B cell (primary cell): ENCODE measurements around the gene SHBG. TPM values are rescaled to one million over a fixed set of nuclear protein-coding genes. Genes with fewer than 3 reads are reported as not detected.

ENCODE experiments used
- ATAC-seq: fragments of 200-7000 bp; cut with Tn5 transposase; one replicate; pipeline ENCODE4 v1.10.0; 2021; ENCODE audit warnings: low read depth, mild to moderate bottlenecking, moderate number of reproducible peaks, moderate library complexity
- CTCF ChIA-PET: fragments of 350-600 bp; sonication (Branson Sonifier 250); formaldehyde crosslinking; loops from one replicate; lab custom pipeline; 2021; ENCODE audit warnings: antibody characterized with exemption, inconsistent platforms; lab: Charles Lee
- POLR2A ChIA-PET: fragments of 350-600 bp; sonication (Branson Sonifier 250); formaldehyde crosslinking; loops from one replicate; lab custom pipeline; 2021; ENCODE audit warnings: antibody characterized with exemption; lab: Charles Lee
- DNase-seq: peaks from one replicate; pipeline ENCODE4 v3.0.0; 2013
- H2AFZ ChIP-seq: 2 replicates; pipeline ENCODE4 v1.6.1; 2012; ENCODE audit warnings: mild to moderate bottlenecking, low read depth, low read length; ENCODE audit not compliant: insufficient read depth, poor library complexity, severe bottlenecking
- H3K27ac ChIP-seq, 2 donors: 1 replicate in 1 of 2; 2 replicates in 1 of 2; pipeline ENCODE4 v1.5.1; 2012 to 2013; ENCODE audit warnings: low read length in 2 of 2, mild to moderate bottlenecking in 2 of 2, moderate library complexity in 1 of 2
- H3K27me3 ChIP-seq, 4 experiments: fragments of 200-600 bp in 1 of 4; sonication (generic) in 1 of 4; replicated peaks in 1 of 4; 1 replicate in 2 of 4; 2 replicates in 2 of 4; pipeline versions ENCODE4 v1.6.1 to v1.7.0; 2013 to 2016; ENCODE audit warnings: low read length in 3 of 4, mild to moderate bottlenecking in 2 of 4, mixed read lengths in 1 of 4, moderate library complexity in 1 of 4; ENCODE audit not compliant: insufficient read depth in 4 of 4, control insufficient read depth in 3 of 4; ENCODE audit errors: control extremely low read depth in 1 of 4
- H3K36me3 ChIP-seq, 2 experiments: replicated peaks in 1 of 2; 1 replicate in 1 of 2; 2 replicates in 1 of 2; pipeline versions ENCODE4 v1.6.1 to v1.7.1; 2013; ENCODE audit warnings: low read length in 1 of 2; ENCODE audit not compliant: insufficient read depth in 2 of 2, control insufficient read depth in 1 of 2; ENCODE audit errors: control extremely low read depth in 1 of 2, extremely low read depth in 1 of 2
- H3K4me1 ChIP-seq, 2 donors: fragments of 200-600 bp in 1 of 2; sonication (generic) in 1 of 2; 1 replicate in 1 of 2; 2 replicates in 1 of 2; pipeline versions ENCODE4 v1.5.1 to v1.6.1; 2013 to 2017; ENCODE audit warnings: low read length in 2 of 2; ENCODE audit not compliant: control insufficient read depth in 2 of 2, insufficient read depth in 2 of 2
- H3K4me2 ChIP-seq: replicated peaks from 2 replicates; pipeline ENCODE3; 2012; ENCODE audit warnings: mild to moderate bottlenecking, low read depth, low read length; ENCODE audit not compliant: poor library complexity, severe bottlenecking
- H3K4me3 ChIP-seq, 5 experiments: fragments of 200-600 bp in 1 of 5; sonication (generic) in 1 of 5; 1 replicate in 3 of 5; 2 replicates in 2 of 5; pipeline versions ENCODE4 v1.5.1 to v1.7.0; 2011 to 2016; ENCODE audit warnings: low read length in 4 of 5, mild to moderate bottlenecking in 4 of 5, low read depth in 2 of 5, control low read depth in 1 of 5, moderate library complexity in 1 of 5; ENCODE audit not compliant: insufficient read depth in 1 of 5; ENCODE audit errors: control extremely low read depth in 1 of 5, extremely low read depth in 1 of 5
- H3K79me2 ChIP-seq: fragments of 200-600 bp; sonication (generic); one replicate; pipeline ENCODE4 v1.6.0; 2016; ENCODE audit warnings: low read length; ENCODE audit not compliant: control insufficient read depth, insufficient read depth
- H3K9ac ChIP-seq: fragments of 200-600 bp; sonication (generic); 2 replicates; pipeline ENCODE4 v1.6.1; 2017; ENCODE audit warnings: mild to moderate bottlenecking, low read length, moderate library complexity
- H3K9me3 ChIP-seq, 3 donors: one replicate each; pipeline versions ENCODE4 v1.6.1 to v1.7.1; 2013; ENCODE audit warnings: low read length in 2 of 3; ENCODE audit not compliant: control insufficient read depth in 2 of 3, insufficient read depth in 1 of 3; ENCODE audit errors: control extremely low read depth in 1 of 3
- H4K20me1 ChIP-seq: 2 replicates; pipeline ENCODE4 v1.6.0; 2012; ENCODE audit warnings: mild to moderate bottlenecking, low read length; ENCODE audit not compliant: insufficient read depth, control insufficient read depth, poor library complexity, severe bottlenecking
- H3K27ac Mint-ChIP-seq: one replicate; pipeline ENCODE4 v1.8.0; 2021; ENCODE audit warnings: mixed read lengths
- H3K27me3 Mint-ChIP-seq: one replicate; pipeline ENCODE4 v1.8.0; 2021; ENCODE audit warnings: mixed read lengths
- H3K4me1 Mint-ChIP-seq: one replicate; pipeline ENCODE4 v1.8.0; 2021; ENCODE audit warnings: mixed read lengths
- H3K4me3 Mint-ChIP-seq: one replicate; pipeline ENCODE4 v1.8.0; 2021; ENCODE audit warnings: mixed read lengths
- H3K9me3 Mint-ChIP-seq: one replicate; pipeline ENCODE4 v1.8.0; 2022; ENCODE audit warnings: mixed read lengths; ENCODE audit not compliant: insufficient read depth
- EZH2 ChIP-seq: IDR thresholded peaks from 2 replicates; pipeline ENCODE4 v1.6.1; 2012; ENCODE audit warnings: borderline replicate concordance, low read depth, mild to moderate bottlenecking, moderate library complexity, low read length; ENCODE audit not compliant: insufficient read depth, poor library complexity, severe bottlenecking
- WGBS: methylation state at CpG from one replicate; pipeline ENCODE4 v1.1.5; 2013; ENCODE audit warnings: missing lambda C conversion rate; ENCODE audit not compliant: insufficient coverage; 5-methylcytosine and 5-hydroxymethylcytosine counted together
- intact Hi-C: fragments of 100-400 bp; cut with micrococcal nuclease; formaldehyde crosslinking; loops from one replicate; pipeline ENCODE4 v1.10.0; 2022
- polyA plus RNA-seq: library from polyadenylated mRNA; depleted of rRNA; stranded (reverse); fragments of >200 nt; gene quantifications from 2 replicates; pipeline ENCODE4 v1.2.3, GENCODE V29; 2012
- total RNA-seq, 2 donors: library from RNA; stranded (reverse); fragments of 120-200 nt in 1 of 2; gene quantifications; 1 replicate in 1 of 2; 2 replicates in 1 of 2; pipeline versions ENCODE4 v1.2.3 to v1.2.4, GENCODE V29; 2013 to 2022
- TF ChIP-seq, protein P1 (sequence below): fragments of 200-600 bp; IDR thresholded peaks from one replicate; pipeline ENCODE4 v1.8.0; 2022; ENCODE audit warnings: antibody characterized with exemption, mild to moderate bottlenecking

The SHBG gene
- total and polyA plus RNA-seq, 2 donors (not counting 1 experiment from before 2014, with no cell fraction given) = 0.10 TPM; not detected in 1

DNA sequence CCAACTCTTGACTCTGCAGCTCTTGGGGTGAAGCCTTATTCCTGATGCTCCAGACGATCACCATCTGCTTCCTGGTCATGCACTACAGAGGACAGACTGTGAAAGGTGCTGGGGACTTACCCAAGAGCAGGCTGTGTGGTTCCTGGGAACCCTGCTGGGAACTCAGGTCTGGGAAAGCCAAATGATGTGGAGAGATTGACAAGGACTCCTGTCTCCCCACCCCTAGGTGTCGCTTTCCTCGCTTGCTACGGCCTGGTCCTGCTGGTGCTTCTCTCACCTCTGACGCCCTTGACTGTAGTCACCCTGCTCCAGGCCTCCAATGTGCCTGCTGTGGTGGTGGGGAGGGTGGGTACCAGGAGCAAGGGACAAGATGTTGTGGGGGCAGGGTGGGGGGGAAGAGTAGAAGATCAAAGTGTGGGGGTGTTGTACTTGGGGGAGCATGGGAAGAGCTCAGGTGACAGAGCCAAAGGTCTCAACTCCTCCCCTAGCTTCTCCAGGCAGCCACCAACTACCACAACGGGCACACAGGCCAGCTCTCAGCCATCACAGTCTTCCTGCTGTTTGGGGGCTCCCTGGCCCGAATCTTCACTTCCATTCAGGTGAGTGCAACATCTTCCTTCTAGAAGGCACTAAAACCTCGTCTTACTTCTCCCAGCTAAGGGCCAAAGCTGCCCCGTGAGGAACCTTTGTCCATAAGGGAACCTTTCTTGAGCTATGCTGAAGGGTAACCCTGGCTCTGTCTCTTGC is 43.1 kb upstream of the SHBG start:
- no peaks in the 10 kb centered on the region for H3K27me3 ChIP-seq
- DNase-seq (no peak), ATAC-seq (no peak)
- TF ChIP-seq, protein P1, sequence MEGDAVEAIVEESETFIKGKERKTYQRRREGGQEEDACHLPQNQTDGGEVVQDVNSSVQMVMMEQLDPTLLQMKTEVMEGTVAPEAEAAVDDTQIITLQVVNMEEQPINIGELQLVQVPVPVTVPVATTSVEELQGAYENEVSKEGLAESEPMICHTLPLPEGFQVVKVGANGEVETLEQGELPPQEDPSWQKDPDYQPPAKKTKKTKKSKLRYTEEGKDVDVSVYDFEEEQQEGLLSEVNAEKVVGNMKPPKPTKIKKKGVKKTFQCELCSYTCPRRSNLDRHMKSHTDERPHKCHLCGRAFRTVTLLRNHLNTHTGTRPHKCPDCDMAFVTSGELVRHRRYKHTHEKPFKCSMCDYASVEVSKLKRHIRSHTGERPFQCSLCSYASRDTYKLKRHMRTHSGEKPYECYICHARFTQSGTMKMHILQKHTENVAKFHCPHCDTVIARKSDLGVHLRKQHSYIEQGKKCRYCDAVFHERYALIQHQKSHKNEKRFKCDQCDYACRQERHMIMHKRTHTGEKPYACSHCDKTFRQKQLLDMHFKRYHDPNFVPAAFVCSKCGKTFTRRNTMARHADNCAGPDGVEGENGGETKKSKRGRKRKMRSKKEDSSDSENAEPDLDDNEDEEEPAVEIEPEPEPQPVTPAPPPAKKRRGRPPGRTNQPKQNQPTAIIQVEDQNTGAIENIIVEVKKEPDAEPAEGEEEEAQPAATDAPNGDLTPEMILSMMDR = no peak
- no peak for TF ChIP-seq EZH2
- CTCF ChIA-PET = interaction anchor here (0.6 to 7.9 kb wide), 11 partner anchors 11 to 541 kb away, joined by 3 to 111 read pairs (median 4); partner anchors contain the start of genes SENP3, TMEM95 and TNFSF13
- H3K9me3 ChIP-seq = no peaks in the 10 kb centered on the region
- peaks cover 37% of the 10 kb centered on the region for H3K79me2 ChIP-seq
- Mint-ChIP-seq H3K4me1 (peaks cover 30% of the 10 kb centered on the region), H3K9me3 (no peaks in the 10 kb centered on the region), H3K27me3 (no peaks in the 10 kb centered on the region), H3K27ac (no peak overlapping the region), H3K4me3 (no peak overlapping the region)
- 88% methylated on average over 6 of the region's 9 CpGs for WGBS
- H3K4me2 ChIP-seq = no peak overlapping the region
- intact Hi-C loops = loop anchor here (10.0 kb wide), 1 partner anchor 542 kb away; the partner anchor contains the start of gene SLC16A11
- peaks cover 0 to 24% of the 10 kb centered on the region in 2 experiments for H3K36me3 ChIP-seq
- peaks cover 24 to 41% of the 10 kb centered on the region in 2 donors for H3K4me1 ChIP-seq
- POLR2A ChIA-PET = interaction anchor here (0.5 kb wide), 1 partner anchor 319 kb away, joined by 3 read pairs; no protein-coding TSS in a partner anchor
- no peaks in the 10 kb centered on the region for H4K20me1 ChIP-seq
- no peak overlapping the region for H2AFZ ChIP-seq
- no peak overlapping the region for H3K27ac ChIP-seq
- no peak overlapping the region for H3K9ac ChIP-seq
- no peak overlapping the region for H3K4me3 ChIP-seq
